Epithelial cell of proximal tubule (primary cell): ENCODE data around the gene PER2. TPM values are rescaled to one million over a fixed set of nuclear protein-coding genes. Genes with fewer than 3 reads are reported as not detected.
A peak's percentile ranks its signal among the peaks of the same experiment; 100 is the strongest.

ENCODE experiments used
- DNase-seq: peaks from one replicate; pipeline ENCODE4 v3.0.0-alpha.2; 2011; ENCODE audit warnings: low read depth
- H3K4me3 ChIP-seq: 2 replicates; pipeline ENCODE4 v1.5.1; 2011; ENCODE audit warnings: low read depth, mild to moderate bottlenecking, low read length
- CTCF ChIP-seq: conservative IDR thresholded peaks from 2 replicates; pipeline ENCODE4 v1.5.1; 2012; ENCODE audit warnings: low read depth, mild to moderate bottlenecking, low read length
- total RNA-seq: library from RNA; depleted of rRNA; stranded (reverse); fragments of >200 nt; gene quantifications from 2 replicates; pipeline ENCODE4 v1.2.3, GENCODE V29; 2015

PER2 gene
- total RNA-seq, 1 donor from 2014 or later: 0.86 TPM

- DNase-seq: no peak
- TF ChIP-seq CTCF: peak; percentile 45
- H3K4me3 ChIP-seq: no peak overlapping the region
These were observed 19.8 kb upstream of the PER2 start for GRCh38 chr2:238308177-238308576.

- no peak for DNase-seq
- H3K4me3 ChIP-seq: no peak overlapping the region
- no peak for TF ChIP-seq CTCF
These were observed 18.2 kb upstream of the PER2 start for GRCh38 chr2:238306672-238306998.

DNA sequence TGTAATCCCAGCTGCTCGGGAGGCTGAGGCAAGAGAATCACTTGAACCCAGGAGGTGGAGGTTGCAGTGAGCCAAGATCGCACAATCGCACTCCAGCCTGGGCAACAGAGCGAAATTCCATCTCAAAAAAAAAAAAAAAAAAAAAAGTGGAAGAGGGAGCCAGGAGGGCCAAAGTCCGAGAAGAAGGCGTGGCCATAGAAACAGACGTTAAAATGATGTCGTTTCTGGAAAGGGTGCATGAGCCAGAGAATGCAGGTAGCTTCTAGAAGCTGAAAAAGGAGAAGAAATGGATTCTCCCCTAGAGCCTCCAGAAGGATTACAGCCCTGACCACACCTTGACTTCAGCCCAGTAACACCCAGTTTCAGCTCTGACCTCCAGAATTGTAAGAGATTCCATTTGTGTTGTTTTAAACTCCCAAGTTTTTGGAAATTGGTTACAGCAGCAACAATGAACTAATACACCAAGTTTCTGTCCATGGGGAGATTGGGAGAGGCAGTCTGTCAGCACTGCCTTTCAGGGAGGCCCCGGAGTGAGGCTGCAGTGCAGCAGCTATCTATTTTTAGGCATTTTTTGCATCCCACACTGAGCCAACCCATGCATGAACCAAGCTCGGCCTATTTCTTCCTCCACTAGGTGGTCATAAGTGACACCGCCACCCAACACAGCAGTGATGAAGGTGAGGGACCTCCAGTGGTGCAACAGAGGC is 17.7 kb upstream of the PER2 start:
- no peak for TF ChIP-seq CTCF
- no peak overlapping the region for H3K4me3 ChIP-seq
- no peak for DNase-seq

- no peak overlapping the region for H3K4me3 ChIP-seq
- no peak for DNase-seq
- TF ChIP-seq CTCF: peak; percentile 49
These were observed 16.9 kb upstream of the PER2 start for GRCh38 chr2:238305092-238305862.

DNA sequence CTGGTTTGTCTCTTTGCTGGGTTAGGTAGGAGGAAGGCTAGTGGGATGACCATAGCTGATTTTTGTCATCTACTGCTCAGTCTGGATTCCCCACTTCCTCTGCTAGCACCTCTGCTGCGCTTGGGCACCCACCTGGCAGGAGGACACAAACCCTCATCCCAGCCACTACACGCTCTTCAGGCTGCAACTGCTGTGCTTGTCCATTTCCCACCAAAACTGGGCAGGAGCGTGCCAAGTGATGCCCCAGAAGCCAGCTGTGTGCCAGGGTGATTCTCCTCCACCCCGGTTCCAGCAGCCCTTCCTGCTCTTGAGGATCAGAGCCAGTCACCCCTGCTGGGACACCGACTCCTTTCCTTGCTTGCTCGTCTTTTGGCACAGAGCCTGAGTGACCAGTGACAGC is 15.7 kb upstream of the PER2 start:
- no peak for TF ChIP-seq CTCF
- DNase-seq: no peak
- H3K4me3 ChIP-seq: no peak overlapping the region

DNA sequence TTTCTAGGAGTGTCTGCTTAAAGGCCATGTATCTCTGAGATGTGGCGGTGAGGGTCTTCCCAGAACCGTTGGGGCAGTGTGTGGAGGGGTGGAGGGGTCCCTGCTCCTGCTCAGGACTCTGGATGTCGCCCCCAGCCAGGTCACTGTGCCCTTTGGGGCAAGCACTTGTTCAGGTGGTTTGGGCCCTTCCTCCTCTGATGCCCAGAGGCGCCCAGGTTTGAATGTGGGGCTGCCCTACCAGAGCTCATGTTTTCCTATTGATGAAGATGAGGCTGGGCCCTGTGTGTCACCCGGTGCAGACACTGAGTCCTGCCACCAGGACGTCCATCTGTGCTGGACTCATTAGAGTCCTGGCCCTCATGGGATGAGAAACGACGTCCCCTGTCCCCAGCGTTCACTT is 14.3 kb upstream of the PER2 start:
- no peak overlapping the region for H3K4me3 ChIP-seq
- no peak for TF ChIP-seq CTCF
- no peak for DNase-seq

DNA sequence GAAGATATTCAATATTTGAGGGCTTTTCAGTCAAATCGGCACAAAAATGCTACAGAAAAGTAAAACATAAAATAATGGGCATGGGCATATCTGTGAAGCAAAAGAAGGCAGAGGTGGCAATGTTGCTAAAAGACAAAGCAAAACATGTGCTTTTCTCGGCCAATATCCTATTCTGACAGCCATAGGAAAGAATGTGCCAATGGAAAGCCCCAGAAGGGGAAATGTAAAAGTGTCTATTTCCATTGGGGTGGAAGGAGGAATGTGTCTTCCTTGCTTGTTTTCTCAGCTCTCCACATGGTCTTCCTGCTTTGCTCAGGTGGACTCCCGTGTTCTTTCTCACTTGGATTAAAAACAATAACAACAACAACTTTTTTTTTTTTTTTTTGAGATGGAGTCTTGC is 13.7 kb upstream of the PER2 start:
- no peak overlapping the region for H3K4me3 ChIP-seq
- DNase-seq: no peak
- TF ChIP-seq CTCF: no peak
